ENCODE measurements around the gene ZSCAN10.

ZSCAN10 gene

GRCh38 chr16:3051494-3051893 lies 47.6 kb downstream of the ZSCAN10 start:
- TF ChIP-seq, protein P1, sequence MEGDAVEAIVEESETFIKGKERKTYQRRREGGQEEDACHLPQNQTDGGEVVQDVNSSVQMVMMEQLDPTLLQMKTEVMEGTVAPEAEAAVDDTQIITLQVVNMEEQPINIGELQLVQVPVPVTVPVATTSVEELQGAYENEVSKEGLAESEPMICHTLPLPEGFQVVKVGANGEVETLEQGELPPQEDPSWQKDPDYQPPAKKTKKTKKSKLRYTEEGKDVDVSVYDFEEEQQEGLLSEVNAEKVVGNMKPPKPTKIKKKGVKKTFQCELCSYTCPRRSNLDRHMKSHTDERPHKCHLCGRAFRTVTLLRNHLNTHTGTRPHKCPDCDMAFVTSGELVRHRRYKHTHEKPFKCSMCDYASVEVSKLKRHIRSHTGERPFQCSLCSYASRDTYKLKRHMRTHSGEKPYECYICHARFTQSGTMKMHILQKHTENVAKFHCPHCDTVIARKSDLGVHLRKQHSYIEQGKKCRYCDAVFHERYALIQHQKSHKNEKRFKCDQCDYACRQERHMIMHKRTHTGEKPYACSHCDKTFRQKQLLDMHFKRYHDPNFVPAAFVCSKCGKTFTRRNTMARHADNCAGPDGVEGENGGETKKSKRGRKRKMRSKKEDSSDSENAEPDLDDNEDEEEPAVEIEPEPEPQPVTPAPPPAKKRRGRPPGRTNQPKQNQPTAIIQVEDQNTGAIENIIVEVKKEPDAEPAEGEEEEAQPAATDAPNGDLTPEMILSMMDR (IDR thresholded peaks at IDR 0.05; ENCODE audit: insufficient read depth, low read length), result no peak
- no peak for TF ChIP-seq POLR2AphosphoS5 (IDR thresholded peaks at IDR 0.05; ENCODE audit: low read depth)
- TF ChIP-seq SPI1 (IDR thresholded peaks at IDR 0.05; ENCODE audit: borderline replicate concordance, low read depth), result peak; percentile 54; the same call in 1 of the 2 replicates
- TF ChIP-seq GABPA (IDR thresholded peaks at IDR 0.05; ENCODE audit: low read depth), result no peak
- H3K4me3 ChIP-seq (replicated peaks; ENCODE audit: insufficient read depth, low read length), result no peak overlapping the region
- peak in 1 of 2 experiments; percentile 71 for DNase-seq (ENCODE audit: low read depth in 1 of 2, low spot score in 1 of 2)
- H3K27me3 ChIP-seq (ENCODE audit: insufficient read depth, poor library complexity, severe bottlenecking), result no peaks in the 10 kb centered on the region
- H3K27ac ChIP-seq (replicated peaks), result peak overlapping the region; percentile 78

- H3K27ac ChIP-seq (replicated peaks), result peak overlapping the region; percentile 78
- H3K4me3 ChIP-seq (replicated peaks; ENCODE audit: insufficient read depth, low read length), result no peak overlapping the region
- TF ChIP-seq GABPA (IDR thresholded peaks at IDR 0.05; ENCODE audit: low read depth) (no peak), REST (IDR thresholded peaks at IDR 0.05; ENCODE audit: insufficient replicate concordance, low read depth) (no peak), POLR2AphosphoS5 (IDR thresholded peaks at IDR 0.05; ENCODE audit: low read depth) (no peak), SPI1 (IDR thresholded peaks at IDR 0.05; ENCODE audit: borderline replicate concordance, low read depth) (no peak)
- TF ChIP-seq, protein P1 (IDR thresholded peaks at IDR 0.05; ENCODE audit: insufficient read depth, low read length), result no peak
- H3K27me3 ChIP-seq (ENCODE audit: insufficient read depth, poor library complexity, severe bottlenecking), result no peaks in the 10 kb centered on the region
- DNase-seq (ENCODE audit: low read depth in 1 of 2, low spot score in 1 of 2), result no peak
Measured at GRCh38 chr16:3051009-3051408, 48.1 kb downstream of the ZSCAN10 start.

DNA sequence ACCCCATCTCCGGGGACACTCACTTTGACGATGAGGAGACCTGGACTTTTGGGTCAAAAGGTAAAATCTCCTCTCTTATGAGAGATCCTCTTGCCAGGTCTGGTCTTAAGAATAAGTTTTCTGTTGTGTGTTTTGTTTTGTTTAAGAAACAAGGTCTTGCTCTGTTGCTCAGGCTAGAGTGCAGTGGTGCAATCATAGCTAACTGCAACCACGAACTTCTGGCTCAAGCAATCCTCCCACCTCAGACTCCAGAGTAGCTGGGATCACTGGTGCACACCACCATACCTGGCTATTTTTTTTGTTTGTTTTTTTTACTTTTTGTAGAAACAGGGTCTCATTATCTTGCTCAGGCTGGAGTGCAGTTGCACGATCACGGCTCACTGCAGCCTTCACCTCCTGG lies 48.6 kb downstream of the ZSCAN10 start:
- DNase-seq (ENCODE audit: low read depth in 1 of 2, low spot score in 1 of 2), result peak in 1 of 2 experiments; percentile 73
- peaks cover 2% of the 10 kb centered on the region for H3K27me3 ChIP-seq (ENCODE audit: insufficient read depth, poor library complexity, severe bottlenecking)
- no peak overlapping the region for H3K4me3 ChIP-seq (replicated peaks; ENCODE audit: insufficient read depth, low read length)
- no peak for TF ChIP-seq POLR2AphosphoS5 (IDR thresholded peaks at IDR 0.05; ENCODE audit: low read depth)
- peak overlapping the region; percentile 78 for H3K27ac ChIP-seq (replicated peaks)

- Histone ChIP-seq H3K4me3 (replicated peaks; ENCODE audit: insufficient read depth, low read length) (no peak overlapping the region), H3K27me3 (ENCODE audit: insufficient read depth, poor library complexity, severe bottlenecking) (peaks cover 5% of the 10 kb centered on the region), H3K27ac (replicated peaks) (peak overlapping the region; percentile 78)
- no peak for TF ChIP-seq GABPA (IDR thresholded peaks at IDR 0.05; ENCODE audit: low read depth)
- TF ChIP-seq REST (IDR thresholded peaks at IDR 0.05; ENCODE audit: insufficient replicate concordance, low read depth), result no peak
- no peak for TF ChIP-seq SPI1 (IDR thresholded peaks at IDR 0.05; ENCODE audit: borderline replicate concordance, low read depth)
- TF ChIP-seq, protein P1 (IDR thresholded peaks at IDR 0.05; ENCODE audit: insufficient read depth, low read length), result no peak
- TF ChIP-seq POLR2AphosphoS5 (IDR thresholded peaks at IDR 0.05; ENCODE audit: low read depth), result no peak
- DNase-seq (ENCODE audit: low read depth in 1 of 2, low spot score in 1 of 2), result no peak
Measured at GRCh38 chr16:3049921-3050481, 49.1 kb downstream of the ZSCAN10 start.
